ENCODE results near the gene KIF16B.

The KIF16B gene

DNA sequence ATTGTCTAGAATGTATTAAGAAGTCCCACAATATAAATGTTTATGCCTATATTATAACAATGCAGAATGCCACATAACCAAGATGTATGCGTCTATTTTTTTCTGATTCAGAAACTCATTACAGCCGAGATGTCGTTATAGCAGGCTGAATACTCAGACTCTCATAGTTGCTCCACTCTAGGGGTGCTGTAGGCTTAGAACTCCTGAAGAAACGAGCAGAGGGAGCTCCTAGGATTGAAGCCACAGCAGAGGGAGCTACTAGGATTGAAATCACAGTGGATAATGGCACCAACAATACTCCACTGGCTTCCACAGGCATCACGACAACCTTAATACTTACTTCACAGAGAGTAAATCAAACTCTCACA lies 208.9 kb downstream of the KIF16B start:
- in situ Hi-C loops (cut with MboI; ENCODE audit: low sequenced_read_pairs), result no loop called here

GRCh38 chr20:16363506-16364319 lies 209.5 kb downstream of the KIF16B start:
- in situ Hi-C loops (cut with MboI; ENCODE audit: low sequenced_read_pairs), result no loop called here

DNA sequence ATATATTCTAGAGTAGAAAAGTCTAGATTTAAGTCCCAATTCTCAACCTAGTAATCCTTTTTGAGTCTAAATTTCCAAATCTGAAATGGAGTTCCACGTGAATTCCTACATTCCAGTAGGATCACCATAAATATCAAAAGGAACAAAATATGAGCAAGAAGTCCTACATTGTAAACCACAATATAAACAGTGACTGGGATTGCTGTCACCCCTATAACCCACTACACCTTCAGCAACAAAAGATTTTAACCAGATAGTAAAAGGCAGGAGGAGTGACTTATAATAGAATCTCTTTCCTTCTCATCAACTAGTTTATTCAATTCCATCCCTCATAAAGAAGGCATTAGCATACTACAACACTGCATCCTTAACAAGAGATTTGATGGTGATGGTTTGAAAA lies 210.6 kb downstream of the KIF16B start:
- in situ Hi-C loops (cut with MboI; ENCODE audit: low sequenced_read_pairs), result no loop called here

DNA sequence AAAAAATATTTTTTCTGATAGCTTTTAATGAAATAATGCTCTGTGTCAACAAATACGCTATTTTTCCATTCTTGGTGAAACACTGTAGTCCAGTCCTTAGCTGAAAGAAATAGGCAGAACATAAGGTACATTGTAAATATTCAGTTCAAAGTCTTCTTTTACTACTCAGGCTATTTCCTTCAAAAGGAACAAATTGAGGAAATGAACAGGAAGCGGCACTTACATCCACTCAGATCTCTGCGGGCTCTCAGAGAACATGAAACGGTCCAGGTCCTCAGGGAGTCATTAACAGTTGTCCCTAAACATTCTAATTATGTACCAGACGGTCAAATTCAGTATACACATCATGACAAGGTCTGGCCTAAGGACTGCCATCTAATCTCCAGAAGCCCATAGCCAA lies 212.6 kb downstream of the KIF16B start:
- in situ Hi-C loops (cut with MboI; ENCODE audit: low sequenced_read_pairs), result no loop called here

DNA sequence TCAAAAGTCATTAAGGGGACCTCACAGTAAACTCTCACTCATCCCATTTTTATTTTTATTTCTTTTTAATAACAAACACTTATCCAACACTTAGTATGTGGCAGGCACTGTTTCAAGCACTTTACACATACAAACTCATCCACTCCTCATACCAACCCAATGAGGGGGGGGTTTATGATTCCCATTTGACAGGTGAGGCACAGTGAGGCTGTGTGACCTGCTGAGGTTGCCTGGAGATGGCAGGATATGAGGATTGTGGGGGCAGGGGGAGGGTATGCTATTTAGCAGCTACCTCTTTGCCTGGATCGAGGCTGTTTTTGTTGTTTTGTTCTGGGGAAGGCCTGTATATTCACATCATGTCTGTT lies 219.8 kb downstream of the KIF16B start:
- in situ Hi-C loops (cut with MboI; ENCODE audit: low sequenced_read_pairs), result no loop called here

- in situ Hi-C loops (cut with MboI; ENCODE audit: low sequenced_read_pairs), result no loop called here
Observed at GRCh38 chr20:16352751-16353416, 220.4 kb downstream of the KIF16B start.

GRCh38 chr20:16352321-16352720 lies 220.9 kb downstream of the KIF16B start:
- in situ Hi-C loops (cut with MboI; ENCODE audit: low sequenced_read_pairs), result no loop called here

- in situ Hi-C loops (cut with MboI; ENCODE audit: low sequenced_read_pairs), result no loop called here
Observed at GRCh38 chr20:16351415-16351814, 221.8 kb downstream of the KIF16B start.

DNA sequence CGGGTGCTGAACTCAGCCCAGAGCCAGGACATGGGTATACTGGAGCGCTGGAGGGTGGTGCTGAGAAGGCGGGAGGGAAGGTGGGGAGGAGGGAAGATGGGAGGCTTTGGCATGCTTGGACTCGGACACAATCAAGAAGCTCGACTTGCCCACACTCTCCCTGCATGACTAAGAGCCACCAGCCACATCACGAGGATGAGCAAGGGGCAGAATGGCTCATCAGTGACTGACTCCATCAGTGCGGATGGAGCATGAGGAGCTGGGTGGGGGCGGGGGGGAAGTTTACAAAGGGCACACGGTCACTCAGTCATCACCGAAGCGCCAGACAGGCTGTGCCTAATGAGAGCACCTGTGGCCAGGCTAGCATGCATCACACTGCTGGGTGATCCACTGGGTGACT lies 222.8 kb downstream of the KIF16B start:
- in situ Hi-C loops (cut with MboI; ENCODE audit: low sequenced_read_pairs), result no loop called here

- in situ Hi-C loops (cut with MboI; ENCODE audit: low sequenced_read_pairs), result no loop called here
Observed at GRCh38 chr20:16349523-16350260, 223.6 kb downstream of the KIF16B start.

DNA sequence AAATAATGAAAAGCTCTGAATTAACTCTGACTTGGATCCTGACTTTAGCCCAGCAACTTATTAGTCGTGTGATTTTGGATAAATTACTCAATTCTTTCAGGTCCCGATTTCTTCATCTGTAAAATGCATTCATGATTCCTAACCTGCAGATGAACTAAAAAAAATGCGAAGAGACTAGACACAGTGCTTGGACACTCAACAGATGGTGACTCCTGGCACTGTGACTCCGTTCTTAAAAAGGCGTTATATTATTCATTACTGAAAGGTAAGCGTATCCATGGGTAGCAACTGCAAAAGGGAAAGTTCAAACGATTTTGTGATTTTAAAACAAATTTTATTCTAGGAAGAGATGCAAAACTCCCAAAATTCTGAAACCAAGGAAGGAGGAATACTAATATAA lies 226.3 kb downstream of the KIF16B start:
- in situ Hi-C loops (cut with MboI; ENCODE audit: low sequenced_read_pairs), result no loop called here

GRCh38 chr20:16337707-16338106 lies 235.5 kb downstream of the KIF16B start:
- in situ Hi-C loops (cut with MboI; ENCODE audit: low sequenced_read_pairs), result no loop called here

GRCh38 chr20:16327606-16328005 lies 245.6 kb downstream of the KIF16B start:
- in situ Hi-C loops (cut with MboI; ENCODE audit: low sequenced_read_pairs), result no loop called here

DNA sequence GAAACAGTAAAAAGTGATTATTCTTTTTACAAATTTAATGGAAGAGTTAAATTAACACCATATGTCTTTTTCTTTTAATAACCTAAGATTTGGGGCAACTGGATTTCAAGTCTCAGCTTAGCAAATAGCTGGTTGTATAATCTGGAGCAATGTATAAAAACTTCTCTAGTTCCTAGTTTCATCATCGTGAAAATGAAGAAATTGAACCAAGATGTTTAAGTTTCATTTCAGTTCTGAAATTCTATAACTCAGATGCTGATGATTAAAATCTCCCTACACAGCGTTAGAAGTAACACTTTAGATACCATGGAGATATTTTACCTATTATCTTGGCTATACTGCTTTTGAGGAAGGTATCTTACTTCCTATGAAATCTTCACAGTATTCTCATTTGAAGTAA lies 252.0 kb downstream of the KIF16B start:
- in situ Hi-C loops (cut with MboI; ENCODE audit: low sequenced_read_pairs), result no loop called here

GRCh38 chr20:16317445-16318362 lies 255.5 kb downstream of the KIF16B start:
- in situ Hi-C loops (cut with MboI; ENCODE audit: low sequenced_read_pairs), result no loop called here

GRCh38 chr20:16316513-16316912 lies 256.7 kb downstream of the KIF16B start:
- in situ Hi-C loops (cut with MboI; ENCODE audit: low sequenced_read_pairs), result no loop called here

DNA sequence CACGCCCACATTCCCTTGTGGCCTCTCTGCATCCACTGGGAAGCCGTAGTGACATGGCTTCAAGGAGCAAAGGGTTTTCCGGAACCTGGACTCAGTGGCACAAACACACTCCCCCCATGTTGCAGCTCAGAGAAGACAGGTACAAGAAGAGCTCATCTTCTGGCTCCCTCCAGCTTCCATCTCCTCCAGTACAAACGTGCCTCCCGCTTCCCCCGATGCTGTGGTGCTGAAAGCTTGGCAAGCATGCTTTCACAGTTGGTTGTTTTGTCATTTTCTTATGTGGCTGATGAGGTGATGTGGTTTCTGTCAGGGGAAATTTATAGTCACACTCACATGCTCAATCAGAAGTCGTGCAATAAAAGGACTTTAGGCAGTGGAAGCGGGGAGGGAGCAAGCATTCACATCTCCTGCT lies 258.5 kb downstream of the KIF16B start:
- in situ Hi-C loops (cut with MboI; ENCODE audit: low sequenced_read_pairs), result no loop called here

DNA sequence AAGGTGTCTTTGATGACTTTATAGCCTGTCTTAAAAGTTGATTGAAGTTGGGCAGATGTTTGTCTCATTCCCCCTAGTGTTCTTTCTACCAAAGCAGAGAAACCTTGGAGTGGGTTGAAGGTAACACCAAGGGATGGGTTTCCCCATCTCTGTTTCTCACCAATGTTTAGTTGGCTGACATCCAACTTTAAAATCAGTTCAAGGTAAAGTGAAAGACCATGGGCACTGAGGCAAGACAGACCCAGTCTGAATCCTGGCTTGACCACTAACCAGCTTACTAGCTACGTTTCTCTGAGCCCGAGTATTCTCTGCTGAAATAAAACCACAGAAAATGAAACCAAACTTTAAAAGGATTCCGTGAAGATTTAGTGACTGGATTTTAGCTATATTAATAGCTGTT lies 258.9 kb downstream of the KIF16B start:
- in situ Hi-C loops (cut with MboI; ENCODE audit: low sequenced_read_pairs), result no loop called here

DNA sequence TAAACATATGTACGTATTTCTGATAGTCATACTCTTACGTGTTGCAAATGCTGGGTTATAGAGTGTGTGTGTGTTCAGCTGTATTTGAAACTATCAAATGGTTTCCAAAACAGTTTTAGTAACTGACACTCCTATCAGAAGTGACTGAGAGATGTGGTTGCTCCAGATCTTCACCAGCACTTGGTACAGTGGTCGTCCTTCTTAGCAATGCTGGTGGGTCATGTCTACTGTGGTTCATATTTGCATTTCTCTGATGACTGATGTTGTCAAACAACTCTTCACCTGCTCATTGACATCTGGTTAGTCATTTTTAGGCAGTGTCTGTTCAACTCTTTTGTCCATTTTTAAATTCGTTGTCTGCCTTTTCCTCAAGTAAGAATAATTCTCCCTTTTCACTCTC lies 259.3 kb downstream of the KIF16B start:
- in situ Hi-C loops (cut with MboI; ENCODE audit: low sequenced_read_pairs), result no loop called here

GRCh38 chr20:16312998-16313397 lies 260.2 kb downstream of the KIF16B start:
- in situ Hi-C loops (cut with MboI; ENCODE audit: low sequenced_read_pairs), result no loop called here

DNA sequence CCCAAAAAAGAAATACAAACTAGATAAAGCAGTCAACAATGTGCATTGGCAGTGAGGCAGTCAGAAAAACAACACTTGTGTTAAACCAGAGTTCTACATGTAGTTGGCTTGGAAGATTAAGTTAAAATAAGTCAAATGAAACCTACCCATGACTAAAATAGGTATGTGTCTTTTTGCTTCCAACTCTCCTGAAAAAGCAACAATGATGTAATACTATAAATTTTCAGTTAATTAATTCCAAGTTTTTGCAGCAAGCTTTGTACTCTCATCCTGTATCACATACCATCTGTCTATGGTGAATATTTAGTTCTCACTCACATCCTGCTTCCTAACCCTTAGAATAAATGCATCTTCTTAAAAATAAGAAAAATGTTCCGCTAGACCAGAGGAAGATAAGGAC lies 261.5 kb downstream of the KIF16B start:
- in situ Hi-C loops (cut with MboI; ENCODE audit: low sequenced_read_pairs), result no loop called here
